ENCODE results near the gene DOCK3. TPM values are rescaled to one million over a fixed set of nuclear protein-coding genes. Genes with fewer than 3 reads are reported as not detected.
"Not testable (repeated sequence)": the region's sequence is repeated elsewhere in the genome, so short reads cannot be mapped to it uniquely, and the experiment has no call there.

DOCK3 gene
- total RNA-seq, 2 experiments from 2014 or later = 0.93 to 1.1 TPM

DNA sequence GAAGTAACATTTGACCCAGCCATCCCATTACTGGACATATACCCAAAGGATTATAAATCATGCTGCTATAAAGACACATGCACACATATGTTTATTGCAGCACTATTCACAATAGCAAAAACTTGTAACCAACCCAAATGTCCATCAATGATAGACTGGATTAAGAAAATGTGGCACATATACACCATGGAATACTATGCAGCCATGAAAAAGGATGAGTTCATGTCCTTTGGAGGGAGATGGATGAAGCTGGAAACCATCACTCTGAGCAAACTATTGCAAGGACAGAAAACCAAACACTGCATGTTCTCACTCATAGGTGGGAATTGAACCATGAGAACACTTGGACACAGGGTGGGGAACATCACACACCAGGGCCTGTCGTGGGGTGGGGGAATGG, 208.0 kb downstream of the DOCK3 start:
- H3K27ac ChIP-seq (ENCODE audit: low read depth in 1 of 2, low read length in 2 of 2); ATAC-seq (ENCODE audit: poor library complexity); DNase-seq; CTCF ChIA-PET; H3K27ac Mint-ChIP-seq; H3K4me3 ChIP-seq (ENCODE audit: low read length); H3K36me3 ChIP-seq (ENCODE audit: insufficient read depth, low read length); intact Hi-C loops (cut with DNase I, micrococcal nuclease); H3K4me1 ChIP-seq (ENCODE audit: insufficient read depth, low read length); H3K9me3 ChIP-seq (ENCODE audit: control insufficient read depth in 1 of 2, insufficient read depth in 1 of 2, low read length in 2 of 2); H3K4me1 Mint-ChIP-seq (ENCODE audit: low read depth); H3K36me3 Mint-ChIP-seq (ENCODE audit: low read depth); POLR2A ChIA-PET; H3K9me3 Mint-ChIP-seq; H3K4me3 Mint-ChIP-seq; H3K27me3 ChIP-seq (ENCODE audit: control insufficient read depth in 1 of 2, insufficient read depth in 2 of 2, low read length in 2 of 2): not testable (repeated sequence)
- peaks cover 15% of the 10 kb centered on the region for H3K27me3 Mint-ChIP-seq

DNA sequence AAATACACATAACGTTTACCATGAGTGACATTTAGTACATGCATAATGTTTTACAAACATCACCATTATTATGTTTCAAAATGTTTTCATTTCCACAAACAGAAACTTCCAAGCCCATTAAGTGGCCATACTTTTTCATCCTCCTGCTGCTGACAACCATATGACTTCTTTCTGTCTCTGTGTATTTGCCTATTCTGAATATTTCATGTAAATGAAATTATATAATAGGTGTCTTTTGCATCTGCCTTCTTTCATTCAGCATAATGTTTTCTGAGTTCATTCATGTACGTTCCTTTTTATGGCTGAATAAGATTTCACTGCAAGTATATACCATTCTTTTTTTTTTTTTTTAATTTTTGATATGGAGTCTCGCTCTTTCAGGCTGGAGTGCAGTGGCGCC, 209.0 kb downstream of the DOCK3 start:
- H3K36me3 Mint-ChIP-seq (ENCODE audit: low read depth) = no peaks in the 10 kb centered on the region
- Histone ChIP-seq H3K27ac (ENCODE audit: low read depth in 1 of 2, low read length in 2 of 2) (no peak overlapping the region), H3K36me3 (ENCODE audit: insufficient read depth, low read length) (no peaks in the 10 kb centered on the region), H3K4me3 (ENCODE audit: low read length) (no peak overlapping the region), H3K27me3 (ENCODE audit: control insufficient read depth in 1 of 2, insufficient read depth in 2 of 2, low read length in 2 of 2) (no peaks in the 10 kb centered on the region), H3K9me3 (ENCODE audit: control insufficient read depth in 1 of 2, insufficient read depth in 1 of 2, low read length in 2 of 2) (no peaks in the 10 kb centered on the region), H3K4me1 (ENCODE audit: insufficient read depth, low read length) (no peaks in the 10 kb centered on the region)
- H3K4me3 Mint-ChIP-seq = no peak overlapping the region
- POLR2A ChIA-PET = no interaction called here
- intact Hi-C loops (cut with DNase I, micrococcal nuclease) = no loop called here
- H3K27ac Mint-ChIP-seq = no peak overlapping the region
- peaks cover 15% of the 10 kb centered on the region for H3K27me3 Mint-ChIP-seq
- ATAC-seq (ENCODE audit: poor library complexity) = no peak
- DNase-seq = no peak
- no peaks in the 10 kb centered on the region for H3K4me1 Mint-ChIP-seq (ENCODE audit: low read depth)
- no peaks in the 10 kb centered on the region for H3K9me3 Mint-ChIP-seq
- CTCF ChIA-PET = no interaction called here
- TF ChIP-seq, protein P1, sequence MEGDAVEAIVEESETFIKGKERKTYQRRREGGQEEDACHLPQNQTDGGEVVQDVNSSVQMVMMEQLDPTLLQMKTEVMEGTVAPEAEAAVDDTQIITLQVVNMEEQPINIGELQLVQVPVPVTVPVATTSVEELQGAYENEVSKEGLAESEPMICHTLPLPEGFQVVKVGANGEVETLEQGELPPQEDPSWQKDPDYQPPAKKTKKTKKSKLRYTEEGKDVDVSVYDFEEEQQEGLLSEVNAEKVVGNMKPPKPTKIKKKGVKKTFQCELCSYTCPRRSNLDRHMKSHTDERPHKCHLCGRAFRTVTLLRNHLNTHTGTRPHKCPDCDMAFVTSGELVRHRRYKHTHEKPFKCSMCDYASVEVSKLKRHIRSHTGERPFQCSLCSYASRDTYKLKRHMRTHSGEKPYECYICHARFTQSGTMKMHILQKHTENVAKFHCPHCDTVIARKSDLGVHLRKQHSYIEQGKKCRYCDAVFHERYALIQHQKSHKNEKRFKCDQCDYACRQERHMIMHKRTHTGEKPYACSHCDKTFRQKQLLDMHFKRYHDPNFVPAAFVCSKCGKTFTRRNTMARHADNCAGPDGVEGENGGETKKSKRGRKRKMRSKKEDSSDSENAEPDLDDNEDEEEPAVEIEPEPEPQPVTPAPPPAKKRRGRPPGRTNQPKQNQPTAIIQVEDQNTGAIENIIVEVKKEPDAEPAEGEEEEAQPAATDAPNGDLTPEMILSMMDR (IDR thresholded peaks at IDR 0.05) = no peak

DNA sequence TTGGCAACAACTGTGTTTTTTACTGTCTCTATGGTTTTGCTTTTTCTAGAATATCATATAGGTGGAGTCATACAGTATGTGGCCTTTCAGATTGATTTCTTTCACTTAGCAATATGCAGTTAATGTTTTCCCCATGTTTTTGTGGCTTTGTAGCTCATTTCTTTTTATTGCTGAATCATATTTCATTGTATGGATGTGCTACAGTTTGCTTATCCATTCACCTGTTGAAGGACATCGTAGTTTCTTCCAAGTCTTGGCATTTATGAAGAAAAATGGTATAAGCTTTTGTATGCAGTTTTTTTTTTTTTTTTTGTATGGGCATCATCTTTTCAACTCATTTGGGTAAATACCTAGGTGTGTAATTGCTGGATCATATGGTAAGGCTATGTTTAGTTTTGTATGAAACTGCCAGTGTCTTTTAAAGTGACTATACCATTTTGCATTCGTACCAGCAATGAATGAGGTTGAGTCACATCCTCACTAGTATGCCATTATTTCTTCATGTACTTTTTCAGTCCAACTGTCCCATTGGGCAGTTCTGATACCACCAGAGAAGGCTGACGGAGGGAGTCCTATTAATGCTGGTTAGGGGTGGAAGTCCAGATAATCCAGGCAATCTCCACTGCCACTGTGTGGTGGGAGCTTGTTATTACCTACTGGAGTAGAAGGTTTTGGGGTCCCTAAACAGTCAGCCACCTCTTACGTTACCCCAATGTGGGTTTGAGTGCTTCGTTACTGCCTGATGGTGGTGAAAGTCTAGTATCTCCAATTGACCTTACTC, 210.5 kb downstream of the DOCK3 start:
- H3K27me3 Mint-ChIP-seq = peaks cover 8% of the 10 kb centered on the region
- intact Hi-C loops (cut with DNase I, micrococcal nuclease) = no loop called here
- no peaks in the 10 kb centered on the region for H3K9me3 Mint-ChIP-seq
- CTCF ChIA-PET = no interaction called here
- DNase-seq (no peak), ATAC-seq (ENCODE audit: poor library complexity) (no peak)
- TF ChIP-seq, protein P1 (IDR thresholded peaks at IDR 0.05) = no peak
- no peaks in the 10 kb centered on the region for H3K4me1 ChIP-seq (ENCODE audit: insufficient read depth, low read length)
- no peaks in the 10 kb centered on the region for H3K4me1 Mint-ChIP-seq (ENCODE audit: low read depth)
- H3K27me3 ChIP-seq (ENCODE audit: control insufficient read depth in 1 of 2, insufficient read depth in 2 of 2, low read length in 2 of 2) = no peaks in the 10 kb centered on the region
- H3K27ac ChIP-seq (ENCODE audit: low read depth in 1 of 2, low read length in 2 of 2) = no peak overlapping the region
- POLR2A ChIA-PET = no interaction called here
- no peaks in the 10 kb centered on the region for H3K36me3 ChIP-seq (ENCODE audit: insufficient read depth, low read length)
- no peaks in the 10 kb centered on the region for H3K36me3 Mint-ChIP-seq (ENCODE audit: low read depth)
- H3K4me3 ChIP-seq (ENCODE audit: low read length) = no peak overlapping the region
- no peak overlapping the region for H3K27ac Mint-ChIP-seq
- H3K9me3 ChIP-seq (ENCODE audit: control insufficient read depth in 1 of 2, insufficient read depth in 1 of 2, low read length in 2 of 2) = no peaks in the 10 kb centered on the region
- H3K4me3 Mint-ChIP-seq = no peak overlapping the region
